ENCODE measurements around the gene TULP1. TPM values are rescaled to one million over a fixed set of nuclear protein-coding genes. Genes with fewer than 3 reads are reported as not detected.

The TULP1 gene
- polyA plus RNA-seq, 2 donors = 0.08 TPM

Other genes starting within 250 kb of the TULP1 start
- gene DEF6, start 215.1 kb downstream of the TULP1 start, polyA plus RNA-seq = 10 to 100 TPM; 25.2 to 38.6 TPM
- 10 to 100 TPM; 28.1 to 45.1 TPM for gene PPARD, start 170.3 kb downstream of the TULP1 start, polyA plus RNA-seq
- gene FANCE, start 60.6 kb downstream of the TULP1 start, polyA plus RNA-seq = 1 to 10 TPM; 4.6 to 6.3 TPM
- 1,000 to 10,000 TPM in 1 of 2 donors, 100 to 1,000 TPM in 1; 735 to 2,438 TPM for gene RPL10A, start 44.5 kb downstream of the TULP1 start, polyA plus RNA-seq
- gene TEAD3, start 15.8 kb downstream of the TULP1 start, polyA plus RNA-seq = 10 to 100 TPM; 28.6 to 29.1 TPM
- 10 to 100 TPM; 32.8 to 45.9 TPM for gene FKBP5, start 176.0 kb upstream of the TULP1 start, polyA plus RNA-seq
- gene ARMC12, start 224.1 kb upstream of the TULP1 start, polyA plus RNA-seq = under 1 TPM; 0.27 to 0.96 TPM

Data from esophagus (tissue), 2 donors.